GM12873 (cell line): ENCODE data around the gene SELENOK.

Experiments
- TF ChIP-seq, protein P1 (sequence below): IDR thresholded peaks from 2 replicates; pipeline ENCODE4 v1.5.1; 2012; ENCODE audit warnings: low read depth, mild to moderate bottlenecking, moderate library complexity, low read length, control low read depth; ENCODE audit not compliant: insufficient read depth; ENCODE audit errors: missing control alignments

Gene SELENOK

DNA sequence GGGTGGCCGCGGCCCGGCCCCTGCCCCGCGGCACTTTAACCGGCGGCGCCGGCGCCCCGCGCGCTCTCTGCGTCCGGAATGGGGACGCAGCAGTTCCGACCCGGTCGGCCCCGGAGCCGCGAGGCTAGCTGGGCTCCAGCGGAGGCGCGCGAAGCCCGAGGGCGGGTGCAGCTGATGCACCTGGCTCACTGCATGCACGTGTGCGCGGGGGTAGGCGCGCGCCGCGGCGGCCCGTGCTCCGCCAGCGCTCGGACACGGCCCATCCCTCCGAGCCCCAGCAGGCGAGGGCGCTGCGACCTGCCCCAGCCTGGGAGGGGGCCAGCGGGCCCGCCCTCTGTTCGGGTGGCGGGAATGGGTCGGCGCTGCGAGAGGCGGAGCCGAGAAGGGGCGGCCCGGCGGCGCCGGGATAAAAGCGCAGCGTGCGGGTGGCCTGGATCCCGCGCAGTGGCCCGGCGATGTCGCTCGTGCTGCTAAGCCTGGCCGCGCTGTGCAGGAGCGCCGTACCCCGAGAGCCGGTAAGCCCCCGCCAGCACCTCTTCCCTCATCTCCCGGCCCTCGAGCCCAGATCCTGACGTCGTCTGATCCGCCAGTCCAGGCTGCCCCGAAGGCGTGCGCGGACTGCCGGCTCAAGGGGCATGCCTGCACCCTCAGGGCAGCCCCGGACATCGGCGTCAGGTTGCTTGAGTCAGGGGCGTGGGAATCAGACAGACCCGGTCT, 45.4 kb downstream of the SELENOK start, which contains the start of the genes CHDH and IL17RB:
TSS of gene CHDH (minus strand) at position 286 of the 717 bp plus-strand sequence. CDS start 22,411 bp downstream, outside the sequence.
TSS of gene IL17RB (plus strand) at position 435 of the 717 bp plus-strand sequence. CDS start at position 456, 21 bp downstream.
- TF ChIP-seq, protein P1, sequence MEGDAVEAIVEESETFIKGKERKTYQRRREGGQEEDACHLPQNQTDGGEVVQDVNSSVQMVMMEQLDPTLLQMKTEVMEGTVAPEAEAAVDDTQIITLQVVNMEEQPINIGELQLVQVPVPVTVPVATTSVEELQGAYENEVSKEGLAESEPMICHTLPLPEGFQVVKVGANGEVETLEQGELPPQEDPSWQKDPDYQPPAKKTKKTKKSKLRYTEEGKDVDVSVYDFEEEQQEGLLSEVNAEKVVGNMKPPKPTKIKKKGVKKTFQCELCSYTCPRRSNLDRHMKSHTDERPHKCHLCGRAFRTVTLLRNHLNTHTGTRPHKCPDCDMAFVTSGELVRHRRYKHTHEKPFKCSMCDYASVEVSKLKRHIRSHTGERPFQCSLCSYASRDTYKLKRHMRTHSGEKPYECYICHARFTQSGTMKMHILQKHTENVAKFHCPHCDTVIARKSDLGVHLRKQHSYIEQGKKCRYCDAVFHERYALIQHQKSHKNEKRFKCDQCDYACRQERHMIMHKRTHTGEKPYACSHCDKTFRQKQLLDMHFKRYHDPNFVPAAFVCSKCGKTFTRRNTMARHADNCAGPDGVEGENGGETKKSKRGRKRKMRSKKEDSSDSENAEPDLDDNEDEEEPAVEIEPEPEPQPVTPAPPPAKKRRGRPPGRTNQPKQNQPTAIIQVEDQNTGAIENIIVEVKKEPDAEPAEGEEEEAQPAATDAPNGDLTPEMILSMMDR, result no peak

DNA sequence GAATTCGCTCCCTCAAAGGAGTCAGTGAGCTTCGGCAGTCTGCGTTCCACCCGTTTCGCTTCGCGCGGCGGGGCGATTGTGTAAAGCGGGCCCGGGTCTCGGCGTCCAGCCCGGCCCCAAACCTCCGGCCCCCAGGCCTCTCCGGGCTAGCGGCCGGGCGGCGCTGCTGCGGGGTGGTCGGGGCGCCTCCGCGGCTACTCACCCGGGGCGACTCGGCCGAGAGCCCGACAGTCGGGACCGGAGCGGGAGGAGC, 45.9 kb downstream of the SELENOK start:
- TF ChIP-seq, protein P1, result no peak

DNA sequence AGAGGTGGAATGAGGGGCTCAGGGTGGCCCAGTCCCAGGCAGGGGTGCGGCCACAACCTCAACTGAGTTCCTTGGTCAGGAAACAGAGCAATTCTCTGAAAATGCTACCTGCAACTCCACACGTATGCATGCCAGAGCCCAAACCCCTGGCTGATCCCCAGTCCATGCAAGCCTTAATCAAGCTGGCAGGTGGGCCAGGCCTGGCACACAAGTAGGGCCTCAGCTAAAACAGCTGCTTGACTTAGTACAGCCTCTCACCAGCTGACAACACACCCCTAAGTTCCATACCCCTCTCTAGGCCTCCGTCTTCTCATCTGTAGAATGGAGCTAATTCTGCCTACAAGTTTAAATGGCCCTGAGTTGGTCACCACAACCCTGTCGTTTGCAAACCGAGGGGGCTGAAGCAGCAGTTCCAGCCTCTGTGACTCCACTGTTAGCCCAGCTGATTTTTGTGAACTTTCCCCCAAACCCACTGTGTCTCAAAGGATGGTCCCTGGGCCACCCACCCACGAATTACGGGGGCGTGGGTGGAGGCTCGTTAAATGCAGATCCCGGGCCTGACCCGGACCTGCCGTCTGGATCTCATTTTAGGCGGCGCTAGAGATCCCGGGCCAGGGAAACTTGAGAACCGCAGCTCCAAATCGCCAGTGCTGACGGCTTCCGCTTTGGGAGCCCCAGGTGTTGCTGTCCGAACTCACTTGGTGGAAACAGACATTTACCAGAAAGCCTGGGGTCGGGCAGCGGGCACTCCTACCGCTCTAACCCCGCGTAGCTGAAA, 46.4 kb downstream of the SELENOK start:
- TF ChIP-seq, protein P1, result peak; percentile 31

DNA sequence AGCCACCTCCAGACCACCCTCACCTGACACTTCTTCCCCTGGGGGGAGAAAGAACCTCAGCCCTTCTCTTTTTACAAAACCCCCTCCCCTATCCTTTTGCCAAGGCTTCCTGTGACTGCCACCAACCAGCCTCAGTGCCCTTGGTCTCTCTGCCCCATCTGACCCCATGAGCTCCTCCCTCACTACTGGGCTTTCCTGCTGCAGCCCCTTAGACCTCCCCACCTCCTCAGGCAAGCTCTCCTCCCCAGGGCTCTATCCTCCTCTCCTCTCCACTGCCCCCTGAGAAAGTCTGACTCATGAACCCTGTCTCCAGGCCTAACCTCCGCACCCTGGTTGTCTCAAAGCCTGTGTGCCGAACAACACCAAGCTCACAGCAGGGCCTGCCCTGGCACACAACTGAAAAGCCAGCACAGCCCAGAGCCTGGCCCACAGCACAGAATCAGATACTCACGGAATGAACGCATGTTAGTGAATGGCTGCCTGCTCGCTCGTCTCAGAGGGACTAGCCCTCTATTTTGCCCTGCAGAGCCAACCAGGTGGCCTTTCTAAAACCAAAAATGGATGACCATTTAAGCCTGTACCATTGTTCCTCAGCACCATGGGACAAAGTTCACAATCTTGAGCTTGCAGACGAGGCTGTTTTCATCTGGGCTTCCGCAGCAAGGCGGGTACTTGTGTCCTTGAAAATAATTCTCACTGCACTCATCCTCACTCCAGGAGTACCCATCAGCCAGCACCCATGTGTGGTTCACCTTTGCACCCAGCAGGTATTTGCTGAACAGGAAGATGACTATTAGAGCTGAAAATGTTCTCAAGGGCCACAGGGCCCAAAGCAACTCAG, 47.2 kb downstream of the SELENOK start:
- TF ChIP-seq, protein P1, result no peak

DNA sequence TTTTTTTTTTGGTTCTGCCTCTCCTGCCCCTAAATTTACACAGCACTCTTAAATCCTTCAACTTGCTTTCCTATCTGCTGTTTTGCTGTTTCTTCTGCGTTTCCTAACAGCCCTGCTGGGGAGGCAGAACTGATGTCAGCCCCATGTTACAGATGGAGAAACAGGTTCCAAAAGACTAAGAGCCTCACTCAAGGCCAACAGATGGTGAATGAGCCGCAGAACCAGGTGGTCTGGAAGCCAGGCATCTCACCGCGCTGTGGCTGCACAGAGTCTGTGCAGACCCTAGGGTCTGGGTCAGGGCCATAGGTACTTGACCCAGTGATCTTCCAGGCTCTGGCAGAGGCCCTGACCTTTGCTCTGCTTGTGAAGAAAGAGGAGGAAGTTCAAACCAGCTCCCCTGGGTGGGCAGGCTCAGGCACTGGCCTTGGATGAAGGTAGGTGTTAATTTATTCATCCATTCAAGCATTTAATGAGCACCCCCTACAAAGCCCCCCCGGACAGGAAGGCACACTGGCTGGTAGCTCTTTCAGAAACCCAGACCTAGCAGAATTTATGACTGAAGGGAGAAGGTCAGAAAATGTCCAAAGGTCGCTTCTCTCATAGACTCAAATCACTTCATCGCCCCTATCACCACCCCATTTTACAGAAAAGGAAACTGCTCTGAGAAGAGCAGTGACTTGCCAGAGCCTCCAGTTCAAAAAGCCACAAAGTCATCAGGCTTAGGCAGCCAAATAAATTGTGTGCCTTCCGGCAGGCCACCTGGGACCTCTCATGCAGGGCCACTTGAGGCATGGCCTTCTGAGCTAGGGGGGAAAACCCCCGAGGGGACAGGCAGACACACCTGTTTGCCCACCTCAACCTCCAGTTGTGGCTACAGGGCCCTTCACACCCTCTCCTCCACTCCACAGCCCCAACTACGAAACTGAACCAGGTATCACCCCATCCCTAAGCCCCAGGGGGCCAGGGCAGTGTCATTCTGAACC, 48.2 kb downstream of the SELENOK start:
- TF ChIP-seq, protein P1, result no peak

DNA sequence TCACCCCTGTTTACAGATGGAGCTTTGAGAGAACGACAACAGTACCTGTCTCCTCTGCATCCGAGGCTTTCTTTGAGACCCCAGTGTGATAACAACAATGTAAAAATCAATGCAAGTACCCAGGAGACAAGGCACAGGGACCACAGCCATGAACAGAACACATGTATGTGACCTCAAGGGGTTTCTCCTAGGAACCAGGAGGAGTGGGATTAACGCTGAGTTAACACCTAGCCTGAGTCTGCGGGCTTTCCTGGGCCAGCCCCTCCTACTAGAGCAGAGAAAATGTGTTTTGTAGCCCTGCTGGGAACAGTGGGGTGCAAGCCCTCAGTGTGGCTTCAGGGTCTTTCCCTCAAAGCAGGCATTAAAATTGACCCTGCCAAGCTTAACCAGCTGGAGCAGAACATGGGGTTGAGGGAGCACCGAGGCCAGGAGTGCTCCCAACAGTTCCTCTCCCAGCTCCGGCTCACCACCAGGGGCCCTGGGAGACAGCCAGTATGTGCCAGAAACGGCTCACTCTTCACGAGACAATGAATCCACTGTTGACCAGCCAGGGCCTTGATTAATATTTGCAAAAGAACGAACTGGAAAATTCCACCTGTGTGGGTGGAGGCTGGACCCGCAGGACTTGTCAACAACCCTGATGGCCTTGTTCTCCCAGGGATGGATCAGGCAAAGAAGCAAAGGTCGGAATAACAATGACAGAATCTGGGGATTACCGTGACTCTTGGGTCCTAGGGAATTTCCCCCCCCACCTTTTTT, 49.0 kb downstream of the SELENOK start:
- TF ChIP-seq, protein P1, result no peak
